Lung (tissue), 12 donors: ENCODE results near the gene MSANTD4. TPM values are rescaled to one million over a fixed set of nuclear protein-coding genes. Genes with fewer than 3 reads are reported as not detected.

Experiments
- ATAC-seq: fragments of 200-7000 bp; cut with Tn5 transposase; one replicate; pipeline ENCODE4 v1.9.1; 2020; ENCODE audit warnings: moderate number of reproducible peaks; ENCODE audit not compliant: insufficient read depth, low FRiP score
- DNase-seq, 3 donors: peaks; one replicate each; pipeline ENCODE4 v3.0.0-alpha.2; 2013 to 2017
- H3K27ac ChIP-seq, 2 donors: one replicate each; pipeline ENCODE4 v1.5.1; 2013; ENCODE audit warnings: mild to moderate bottlenecking in 2 of 2, moderate library complexity in 2 of 2, control low read depth in 1 of 2, inconsistent platforms in 1 of 2, low read depth in 1 of 2, low read length in 1 of 2
- H3K27me3 ChIP-seq, 3 donors: one replicate each; pipeline ENCODE4 v1.5.1; 2013; ENCODE audit warnings: low read length in 2 of 3; ENCODE audit not compliant: control insufficient read depth in 3 of 3, insufficient read depth in 3 of 3
- H3K36me3 ChIP-seq, 4 donors: one replicate each; pipeline ENCODE4 v1.5.1; 2013; ENCODE audit warnings: low read length in 4 of 4, mild to moderate bottlenecking in 1 of 4, moderate library complexity in 1 of 4; ENCODE audit not compliant: control insufficient read depth in 4 of 4, insufficient read depth in 4 of 4
- H3K4me1 ChIP-seq, 5 donors: one replicate each; pipeline ENCODE4 v1.5.1; 2013; ENCODE audit warnings: low read length in 5 of 5, mild to moderate bottlenecking in 2 of 5, moderate library complexity in 1 of 5; ENCODE audit not compliant: control insufficient read depth in 5 of 5, insufficient read depth in 5 of 5
- H3K4me3 ChIP-seq: one replicate; pipeline ENCODE4 v1.5.1; 2013; ENCODE audit warnings: mild to moderate bottlenecking, control low read depth, moderate library complexity
- H3K9ac ChIP-seq, 2 donors: one replicate each; pipeline ENCODE4 v1.5.1; 2013; ENCODE audit warnings: low read length in 2 of 2, control low read depth in 1 of 2; ENCODE audit not compliant: insufficient read depth in 1 of 2
- H3K9me3 ChIP-seq, 4 donors: one replicate each; pipeline ENCODE4 v1.5.1; 2013; ENCODE audit warnings: low read length in 3 of 4, mild to moderate bottlenecking in 1 of 4, moderate library complexity in 1 of 4; ENCODE audit not compliant: control insufficient read depth in 4 of 4, insufficient read depth in 3 of 4
- WGBS, 2 donors: extraction: QIAGEN DNeasy Blood & Tissue Kit; methylation state at CpG; one replicate each; pipeline ENCODE4 v1.1.7; 2013; 5-methylcytosine and 5-hydroxymethylcytosine counted together
- polyA plus RNA-seq, 2 donors: library from polyadenylated mRNA; stranded (reverse); fragments of 200-250 nt; gene quantifications; one replicate each; pipeline ENCODE4 v1.2.1, GENCODE V29; 2013
- total RNA-seq, 2 donors: library from RNA; depleted of rRNA in 1 of 2; stranded (reverse); fragments of >200 nt in 1 of 2; gene quantifications; one replicate each; pipeline ENCODE4 v1.2.1, GENCODE V29; 2014 to 2021
- TF ChIP-seq, protein P1 (sequence below): IDR thresholded peaks from 2 replicates; pipeline ENCODE4 v1.5.1; 2012; ENCODE audit warnings: mild to moderate bottlenecking; ENCODE audit errors: control extremely low read depth, extremely low read depth
- donor health status: control.
- donor health status: control.
- donor health status: Bipolar disorder and iron deficiency.
- donor health status: healthy.
- donor health status: DM: yes; HTN: yes; CAD: no.

Gene MSANTD4
- total and polyA plus RNA-seq, 4 donors: 4.9 to 27.6 (median 12.4) TPM

DNA sequence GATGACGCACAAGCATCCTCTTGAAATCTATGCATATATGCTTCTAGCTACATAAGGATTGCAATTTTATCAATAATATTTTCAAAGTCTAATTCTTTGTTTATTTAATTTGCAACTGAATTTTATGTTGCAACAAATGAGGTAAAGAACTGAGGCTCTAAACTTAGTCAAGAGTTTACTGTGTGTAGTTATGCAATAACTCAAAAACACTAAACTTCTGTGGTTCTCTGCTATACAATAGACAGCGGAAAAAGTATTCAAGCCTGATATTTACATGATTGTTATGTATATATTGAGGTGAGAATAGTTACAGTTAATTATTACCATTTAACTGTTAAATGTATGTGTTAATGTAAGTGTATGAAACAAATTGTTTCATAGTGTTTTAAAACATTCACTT, 32.9 kb downstream of the MSANTD4 start:
- ATAC-seq (no peak), DNase-seq (peak in 2 of 3 donors; percentile 7 to 14)
- WGBS, 2 donors: 88 to 92% methylated on average over 2 of the region's 2 CpGs
- H3K4me1 ChIP-seq: no peaks in the 10 kb centered on the region
- H3K27me3 ChIP-seq: no peaks in the 10 kb centered on the region
- H3K36me3 ChIP-seq: peaks cover 0 to 5% (median 2%) of the 10 kb centered on the region in 4 donors
- H3K9ac ChIP-seq: no peak overlapping the region
- no peak overlapping the region for H3K4me3 ChIP-seq
- TF ChIP-seq, protein P1, sequence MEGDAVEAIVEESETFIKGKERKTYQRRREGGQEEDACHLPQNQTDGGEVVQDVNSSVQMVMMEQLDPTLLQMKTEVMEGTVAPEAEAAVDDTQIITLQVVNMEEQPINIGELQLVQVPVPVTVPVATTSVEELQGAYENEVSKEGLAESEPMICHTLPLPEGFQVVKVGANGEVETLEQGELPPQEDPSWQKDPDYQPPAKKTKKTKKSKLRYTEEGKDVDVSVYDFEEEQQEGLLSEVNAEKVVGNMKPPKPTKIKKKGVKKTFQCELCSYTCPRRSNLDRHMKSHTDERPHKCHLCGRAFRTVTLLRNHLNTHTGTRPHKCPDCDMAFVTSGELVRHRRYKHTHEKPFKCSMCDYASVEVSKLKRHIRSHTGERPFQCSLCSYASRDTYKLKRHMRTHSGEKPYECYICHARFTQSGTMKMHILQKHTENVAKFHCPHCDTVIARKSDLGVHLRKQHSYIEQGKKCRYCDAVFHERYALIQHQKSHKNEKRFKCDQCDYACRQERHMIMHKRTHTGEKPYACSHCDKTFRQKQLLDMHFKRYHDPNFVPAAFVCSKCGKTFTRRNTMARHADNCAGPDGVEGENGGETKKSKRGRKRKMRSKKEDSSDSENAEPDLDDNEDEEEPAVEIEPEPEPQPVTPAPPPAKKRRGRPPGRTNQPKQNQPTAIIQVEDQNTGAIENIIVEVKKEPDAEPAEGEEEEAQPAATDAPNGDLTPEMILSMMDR: no peak
- H3K27ac ChIP-seq: no peak overlapping the region
- H3K9me3 ChIP-seq: peaks cover 0 to 5% (median 1%) of the 10 kb centered on the region in 4 donors

- TF ChIP-seq, protein P1: no peak
- WGBS, 2 donors: 93 to 99% methylated on average over 3 of the region's 3 CpGs
- no peak for ATAC-seq
Observed at GRCh38 chr11:105988197-105988596, 33.8 kb downstream of the MSANTD4 start.

GRCh38 chr11:105986554-105986953, 35.5 kb downstream of the MSANTD4 start:
- H3K9ac ChIP-seq: no peak overlapping the region
- no peaks in the 10 kb centered on the region for H3K36me3 ChIP-seq
- no peaks in the 10 kb centered on the region for H3K9me3 ChIP-seq
- no peaks in the 10 kb centered on the region for H3K27me3 ChIP-seq
- H3K27ac ChIP-seq: no peak overlapping the region
- 66 to 80% methylated on average over 2 of the region's 2 CpGs for WGBS, 2 donors
- no peaks in the 10 kb centered on the region for H3K4me1 ChIP-seq
- ATAC-seq (no peak), DNase-seq (peak in 1 of 3 donors; percentile 14)
- TF ChIP-seq, protein P1: no peak
- no peak overlapping the region for H3K4me3 ChIP-seq

More at GRCh38 chr11:105988197-105988596, 33.8 kb downstream of the MSANTD4 start:
- Histone ChIP-seq H3K9me3 (peaks cover 0 to 1% (median 0%) of the 10 kb centered on the region in 4 donors), H3K9ac (no peak overlapping the region), H3K36me3 (no peaks in the 10 kb centered on the region), H3K4me3 (no peak overlapping the region), H3K27ac (no peak overlapping the region), H3K27me3 (no peaks in the 10 kb centered on the region), H3K4me1 (no peaks in the 10 kb centered on the region)
- no peak for DNase-seq
